HG03025 (cell line): ENCODE measurements around the gene DEK.
"Not testable (repeated sequence)": the region's sequence is repeated elsewhere in the genome, so short reads cannot be mapped to it uniquely, and the experiment has no call there.

Source experiments
- ATAC-seq: cut with Tn5 transposase; IDR thresholded peaks from one replicate; pipeline ENCODE4 v1.9.1; 2021; ENCODE audit warnings: mild to moderate bottlenecking, moderate library complexity; ENCODE audit not compliant: unreplicated experiment, low FRiP score

DEK gene

DNA sequence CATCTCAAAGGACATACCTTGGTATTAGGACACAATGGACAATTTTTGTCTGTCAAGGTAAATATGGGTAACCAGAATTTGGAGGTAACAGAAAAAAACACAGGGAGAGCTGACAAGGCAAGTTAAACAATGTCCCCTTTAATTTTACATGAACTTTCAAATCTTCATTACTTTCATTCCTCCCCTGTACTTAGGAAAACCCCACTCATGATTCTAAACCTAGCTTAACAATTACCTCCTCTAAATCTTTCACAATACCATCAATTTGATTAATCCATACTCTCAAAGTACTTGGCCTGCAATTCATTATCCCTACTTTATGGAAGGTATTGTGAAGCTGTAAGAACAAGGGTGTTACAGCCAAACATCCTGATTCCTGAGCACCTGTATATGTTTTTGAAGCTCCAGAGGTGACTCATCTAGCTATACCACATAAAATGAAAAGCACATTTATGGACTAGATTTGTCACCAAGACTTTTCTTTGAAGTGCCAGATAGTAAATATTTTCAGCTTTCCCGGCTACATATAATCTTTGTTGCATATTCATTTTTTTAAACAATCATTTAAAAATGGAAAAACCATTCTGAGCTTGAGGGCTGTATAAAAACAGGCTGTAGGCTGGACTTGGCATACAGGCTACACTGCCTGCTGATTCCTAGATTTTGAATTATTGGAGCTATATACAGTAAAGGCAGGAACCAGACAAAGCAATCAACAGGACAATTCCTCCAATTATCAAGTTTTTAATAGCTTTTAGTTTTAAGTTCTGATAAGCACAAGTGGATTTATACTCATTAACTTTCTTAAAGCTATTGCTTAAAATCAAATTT lies 22.9 kb downstream of the DEK start:
- no peak for ATAC-seq

DNA sequence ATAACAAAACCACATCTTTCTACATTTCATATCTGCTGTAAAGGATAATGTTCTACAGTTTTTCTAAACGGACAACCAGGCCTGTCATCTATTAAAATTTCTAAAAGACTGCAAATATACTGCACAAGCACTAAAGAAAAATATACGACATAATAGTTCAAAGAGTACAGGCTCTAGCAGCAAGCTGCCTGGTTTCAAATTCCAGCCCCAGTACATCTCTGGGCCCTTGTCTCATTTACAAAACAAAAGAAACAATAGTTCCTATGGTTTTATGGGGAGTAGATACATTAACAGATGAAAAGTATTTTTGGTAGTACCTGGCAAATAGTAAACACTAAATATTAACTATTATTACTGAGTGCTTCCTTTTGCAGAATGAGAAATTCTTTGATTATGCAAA lies 24.1 kb downstream of the DEK start:
- ATAC-seq, result no peak

DNA sequence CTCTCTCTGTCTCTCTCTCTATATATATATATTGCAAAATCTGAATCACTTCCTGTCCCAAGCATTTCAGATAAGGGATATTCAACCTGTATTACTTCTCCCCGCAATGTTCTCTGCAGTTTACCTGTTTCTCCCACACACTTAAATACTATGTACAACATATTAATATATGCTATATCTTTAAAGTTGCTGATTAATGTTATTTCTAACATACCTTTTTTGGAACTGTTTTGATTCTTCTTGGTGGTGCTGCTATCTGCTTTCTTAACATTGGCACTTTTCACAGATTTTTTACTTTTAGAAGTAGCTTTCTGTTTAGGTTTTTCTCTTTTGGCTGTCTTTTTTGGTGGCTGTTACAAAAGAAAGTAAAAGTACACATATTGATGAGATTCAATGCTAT lies 27.2 kb downstream of the DEK start:
- no peak for ATAC-seq

DNA sequence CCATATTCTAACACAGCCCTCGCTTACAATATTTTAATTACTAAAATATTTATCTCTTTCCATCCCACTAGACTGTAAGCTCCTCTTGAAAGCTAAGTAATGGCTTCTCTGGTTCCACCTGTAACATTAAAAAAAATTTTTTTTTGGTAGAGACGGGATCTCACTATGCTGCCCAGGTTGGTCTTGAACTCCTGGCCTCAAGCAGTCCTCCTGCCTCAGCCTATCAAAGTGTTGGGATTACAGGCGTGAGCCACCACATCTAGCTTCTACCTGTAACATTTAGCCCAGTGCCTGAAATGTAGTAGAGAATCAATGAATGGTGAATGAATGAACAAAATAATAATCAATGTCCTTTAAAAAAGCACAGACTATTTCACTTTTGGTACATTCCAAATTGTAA lies 28.8 kb downstream of the DEK start:
- no peak for ATAC-seq

DNA sequence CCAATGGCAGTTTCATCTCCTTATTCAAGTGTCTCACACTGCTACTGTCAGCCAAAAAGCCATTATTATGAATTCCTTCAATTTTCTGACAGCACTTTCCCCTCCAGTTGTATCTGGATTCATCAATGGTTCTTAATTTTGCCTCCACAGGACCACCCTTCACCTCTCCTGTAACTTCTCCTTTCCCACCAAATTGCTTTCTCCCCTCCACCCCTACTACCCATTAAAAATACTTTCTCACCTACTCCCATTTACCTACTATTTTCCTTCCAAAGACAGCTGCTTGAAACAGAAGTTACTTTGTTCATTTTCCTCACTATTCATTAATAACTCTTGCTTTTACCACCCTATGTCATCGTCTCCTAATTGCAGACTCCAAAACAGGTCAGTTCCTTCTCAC lies 29.8 kb downstream of the DEK start:
- ATAC-seq, result no peak

DNA sequence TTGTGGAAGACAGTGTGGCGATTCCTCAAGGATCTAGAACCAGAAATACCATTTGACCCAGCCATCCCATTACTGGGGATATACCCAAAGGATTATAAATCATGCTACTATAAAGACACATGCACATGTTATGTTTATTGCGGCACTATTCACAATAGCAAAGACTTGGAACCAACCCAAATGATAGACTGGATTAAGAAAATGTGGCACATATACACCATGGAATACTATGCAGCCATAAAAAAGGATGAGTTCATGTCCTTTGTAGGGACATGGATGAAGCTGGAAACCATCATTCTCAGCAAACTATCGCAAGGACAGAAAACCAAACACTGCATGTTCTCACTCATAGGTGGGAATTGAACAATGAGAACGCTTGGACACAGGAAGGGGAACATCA lies 30.6 kb downstream of the DEK start:
- not testable (repeated sequence) for ATAC-seq

DNA sequence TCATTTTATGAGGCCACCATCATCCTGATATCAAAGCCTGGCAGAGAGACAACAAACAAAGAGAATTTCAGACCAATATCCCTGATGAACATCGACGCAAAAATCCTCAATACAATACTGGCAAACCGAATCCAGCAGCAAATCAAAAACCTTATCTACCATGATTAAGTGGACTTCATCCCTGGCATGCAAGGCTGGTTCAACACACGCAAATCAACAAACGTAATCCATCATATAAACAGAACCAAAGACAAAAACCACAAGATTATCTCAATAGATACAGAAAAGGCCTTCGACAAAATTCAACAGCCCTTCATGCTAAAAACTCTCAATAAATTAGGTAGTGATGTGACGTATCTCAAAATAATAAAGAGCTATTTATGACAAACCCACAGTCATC lies 32.5 kb downstream of the DEK start:
- ATAC-seq, result not testable (repeated sequence)

DNA sequence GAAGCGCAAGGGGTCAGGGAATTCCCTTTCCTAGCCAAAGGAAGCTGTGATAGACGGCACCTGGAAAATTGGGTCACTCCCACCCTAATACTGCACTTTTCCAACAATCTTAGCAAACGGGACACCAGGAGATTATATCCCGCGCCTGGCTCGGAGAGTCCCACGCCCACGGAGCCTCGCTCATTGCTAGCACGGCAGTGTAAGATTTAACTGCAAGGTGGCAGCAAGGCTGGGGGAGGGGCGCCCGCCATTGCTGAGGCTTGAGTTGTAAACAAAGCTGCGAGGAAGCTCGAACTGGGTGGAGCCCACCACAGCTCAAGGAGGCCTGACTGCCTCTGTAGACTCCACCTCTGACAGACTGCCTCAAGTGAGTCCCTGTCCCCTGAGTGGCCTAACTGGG lies 35.7 kb downstream of the DEK start:
- not testable (repeated sequence) for ATAC-seq

DNA sequence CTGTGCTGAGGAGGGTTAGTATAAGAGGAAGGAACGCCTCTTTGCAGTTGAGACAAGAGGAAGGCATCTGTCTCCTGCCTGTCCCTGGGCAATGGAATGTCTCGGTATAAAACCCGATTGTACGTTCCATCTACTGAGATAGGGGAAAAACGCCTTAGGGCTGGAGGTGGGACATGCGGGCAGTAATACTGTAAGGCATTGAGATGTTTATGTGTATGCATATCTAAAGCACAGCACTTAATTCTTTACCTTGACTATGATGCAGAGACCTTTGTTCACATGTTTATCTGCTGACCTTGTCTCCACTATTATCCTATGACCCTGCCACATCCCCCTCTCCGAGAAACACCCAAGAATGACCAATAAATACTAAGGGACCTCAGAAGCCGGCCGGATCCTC lies 37.2 kb downstream of the DEK start:
- ATAC-seq, result not testable (repeated sequence)

DNA sequence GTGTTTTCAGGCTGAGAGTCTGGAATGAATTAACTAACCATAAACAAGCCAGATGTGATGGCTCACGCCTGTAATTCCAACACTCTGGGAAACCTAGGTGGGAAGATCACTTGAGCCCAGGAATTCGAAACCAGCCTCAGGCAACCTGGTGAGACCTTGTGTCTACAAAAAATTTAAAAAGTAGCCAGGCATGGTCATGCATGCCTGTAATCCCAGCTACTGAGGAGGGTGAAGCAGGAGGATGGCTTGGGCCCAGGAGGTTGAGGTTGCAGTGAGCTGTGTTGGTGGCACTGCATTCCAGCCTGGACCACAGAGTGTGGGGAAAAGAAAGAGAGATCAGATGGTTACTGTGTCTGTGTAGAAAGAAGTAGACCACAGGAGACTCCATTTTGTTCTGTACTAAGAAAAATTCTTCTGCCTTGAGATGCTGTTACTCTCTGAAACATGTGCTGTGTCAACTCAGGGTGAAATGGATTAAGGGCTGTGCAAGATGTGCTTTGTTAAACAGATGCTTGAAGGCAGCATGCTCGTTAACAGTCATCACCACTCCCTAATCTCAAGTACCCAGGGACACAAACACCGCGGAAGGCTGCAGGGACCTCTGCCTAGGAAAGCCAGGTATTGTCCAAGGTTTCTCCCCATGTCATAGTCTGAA lies 37.8 kb downstream of the DEK start:
- not testable (repeated sequence) for ATAC-seq

DNA sequence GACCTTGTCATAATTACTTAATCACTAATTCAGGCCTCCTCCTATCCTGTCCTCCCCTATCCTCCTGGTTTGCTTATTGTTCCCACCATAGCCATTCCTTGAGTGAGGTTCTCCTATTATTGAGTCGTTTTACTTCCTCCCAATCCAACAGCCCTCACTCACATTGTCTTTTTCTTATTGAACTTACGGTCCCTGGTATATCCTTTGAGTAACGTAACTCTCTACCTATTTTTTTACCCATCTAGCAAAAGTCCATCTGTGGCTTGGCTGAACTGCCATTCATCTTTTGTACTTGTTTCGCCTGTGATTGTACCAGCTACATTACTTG lies 43.1 kb downstream of the DEK start:
- ATAC-seq, result no peak

DNA sequence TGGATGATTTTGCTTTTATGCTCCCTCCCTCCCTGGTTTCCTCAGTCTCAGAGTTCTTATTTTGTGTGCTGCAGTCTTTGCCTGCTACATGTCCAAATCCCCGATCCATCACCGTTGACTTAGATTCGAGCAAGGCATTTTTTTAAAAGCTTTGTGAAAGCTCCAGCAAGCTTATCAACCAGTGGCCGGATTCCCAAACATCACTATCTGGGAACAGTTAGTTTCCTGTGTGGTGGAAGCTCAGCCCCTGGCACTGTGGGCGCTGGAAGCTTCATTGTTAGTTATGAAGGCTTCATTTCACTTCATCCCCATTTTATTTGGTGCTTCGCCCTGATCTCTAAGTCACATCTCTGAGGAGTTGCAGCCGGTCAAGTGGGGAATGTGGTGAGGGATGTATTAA lies 44.7 kb downstream of the DEK start:
- no peak for ATAC-seq

DNA sequence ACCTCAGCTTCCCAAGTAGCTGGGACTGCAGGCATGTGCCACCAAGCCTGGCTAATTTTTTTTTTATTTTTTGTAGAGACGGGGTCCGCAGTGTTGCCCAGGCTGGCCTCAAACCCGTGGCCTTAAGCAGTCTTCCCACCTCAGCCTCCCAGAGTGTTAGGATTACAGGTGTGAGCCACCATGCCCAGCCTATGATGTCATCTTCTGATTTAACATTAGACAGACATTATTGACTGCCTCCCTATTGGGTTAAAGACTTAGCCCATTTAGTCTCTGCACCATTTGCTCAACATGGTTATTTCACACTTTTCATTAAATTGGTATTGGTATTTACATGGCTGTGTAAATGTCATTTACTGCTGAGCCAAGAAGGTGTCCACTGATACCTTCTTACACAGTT lies 46.1 kb downstream of the DEK start:
- no peak for ATAC-seq

DNA sequence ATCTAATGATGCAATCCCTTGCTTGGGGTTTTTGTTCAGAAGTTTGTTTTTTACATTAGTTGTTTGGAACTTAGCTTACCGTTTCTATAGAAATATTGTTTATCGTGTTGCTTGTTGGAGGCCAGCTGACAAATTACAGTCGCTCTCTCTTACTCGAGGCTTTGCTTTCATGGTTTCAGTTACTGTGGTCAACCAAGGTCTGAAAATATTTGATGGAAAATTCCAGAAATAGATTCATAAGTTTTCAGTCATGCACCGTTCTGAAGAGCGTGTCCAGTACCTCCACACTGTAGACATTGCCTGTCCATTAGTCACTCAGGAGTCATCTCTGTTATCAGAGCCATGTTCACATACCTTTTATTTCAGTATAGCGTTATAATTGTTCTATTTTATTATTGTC lies 47.9 kb downstream of the DEK start:
- no peak for ATAC-seq

DNA sequence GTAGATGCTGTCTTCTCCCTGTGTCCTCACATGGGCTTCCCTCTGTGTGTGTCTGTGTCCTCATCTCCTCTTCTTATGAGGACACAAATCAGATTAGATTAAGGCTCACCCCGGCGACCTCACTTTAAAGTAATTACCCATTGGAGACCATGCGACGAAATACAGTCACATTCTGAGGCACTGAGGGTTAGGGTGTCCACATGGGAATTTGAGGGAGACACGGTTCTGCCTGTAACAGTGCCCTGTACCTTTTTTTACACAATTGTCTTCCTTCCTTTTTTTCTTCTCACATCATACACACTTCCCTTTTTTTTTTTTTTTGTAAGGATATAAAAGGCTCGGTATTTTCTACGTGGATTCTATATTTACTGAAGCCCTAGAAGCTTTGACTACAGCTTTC lies 48.9 kb downstream of the DEK start:
- no peak for ATAC-seq

DNA sequence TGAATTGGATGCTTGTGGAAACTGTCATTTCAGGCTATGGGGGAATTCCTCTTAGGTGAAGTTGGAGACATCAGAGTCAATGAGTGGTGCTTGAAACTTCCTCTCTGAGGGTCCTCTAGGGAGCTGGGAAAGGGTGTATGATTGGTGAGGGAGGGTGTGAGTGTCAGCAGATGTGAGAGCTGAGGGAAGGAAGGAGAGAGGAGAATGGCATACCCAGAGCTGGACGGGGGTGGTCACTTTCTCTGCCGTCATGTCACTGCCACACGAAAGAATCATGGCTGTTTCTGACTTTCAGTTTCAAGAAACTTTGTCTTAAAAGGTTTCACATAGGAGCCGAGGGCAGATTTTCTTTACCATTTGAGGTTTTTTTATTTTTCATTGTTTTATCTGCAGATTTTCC lies 50.3 kb downstream of the DEK start:
- no peak for ATAC-seq

DNA sequence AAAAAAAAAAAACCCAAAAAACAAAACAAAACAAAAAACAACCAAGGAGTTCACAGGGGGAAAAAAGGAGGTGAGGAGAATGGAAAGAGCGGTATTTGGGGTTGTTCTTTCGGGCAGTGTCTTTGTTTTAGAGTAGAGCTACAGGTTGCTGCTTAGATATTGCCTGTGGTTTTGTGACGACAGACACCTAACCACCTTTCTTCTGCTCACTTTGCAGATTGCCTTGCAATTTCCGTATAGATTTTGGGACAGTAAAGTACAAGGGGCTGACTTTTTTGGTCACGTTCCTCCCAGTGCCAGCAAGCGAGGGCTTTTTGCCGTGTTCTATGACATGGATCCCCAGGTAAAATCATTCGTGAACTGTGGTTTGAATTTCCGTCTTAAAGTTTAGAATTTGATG lies 50.9 kb downstream of the DEK start:
- no peak for ATAC-seq

DNA sequence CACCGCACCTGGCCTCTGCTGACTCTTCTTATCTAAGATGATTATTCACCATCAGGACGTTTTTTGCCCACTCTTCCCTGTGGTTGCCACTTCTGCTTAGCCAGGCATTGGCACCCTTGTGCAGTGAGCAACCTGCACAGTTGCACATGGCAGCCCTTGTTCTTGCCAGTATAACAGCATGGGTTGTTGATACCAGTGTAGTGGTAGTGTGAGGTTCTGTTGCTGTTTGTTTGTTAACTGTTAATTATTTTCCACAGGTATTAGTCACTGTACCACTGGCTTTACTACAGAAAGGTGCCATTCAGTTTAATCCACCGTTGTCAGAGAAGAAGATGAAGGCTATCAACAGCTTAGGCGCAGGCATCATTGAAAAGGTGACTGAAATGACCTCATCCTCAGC lies 52.1 kb downstream of the DEK start:
- no peak for ATAC-seq

DNA sequence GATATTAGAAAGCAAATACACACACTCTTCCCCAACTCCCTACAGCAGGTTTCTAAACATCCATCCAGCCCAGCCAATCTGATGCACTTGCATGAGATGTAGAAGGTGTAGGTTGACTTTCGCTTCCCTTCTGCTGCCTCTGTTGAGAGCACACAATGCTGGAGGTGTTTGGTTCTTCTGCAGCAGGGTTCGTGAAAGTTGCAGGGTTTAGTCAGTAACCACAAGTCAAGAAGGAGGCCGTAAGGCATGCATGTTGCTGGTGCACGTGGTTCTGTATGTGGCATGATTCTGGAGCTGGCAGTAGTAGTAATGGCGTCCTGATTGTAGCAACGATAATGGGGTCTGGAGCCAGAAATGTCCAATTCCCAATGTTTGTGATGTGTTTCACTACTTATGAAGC lies 53.0 kb downstream of the DEK start:
- ATAC-seq, result peak; percentile 96

DNA sequence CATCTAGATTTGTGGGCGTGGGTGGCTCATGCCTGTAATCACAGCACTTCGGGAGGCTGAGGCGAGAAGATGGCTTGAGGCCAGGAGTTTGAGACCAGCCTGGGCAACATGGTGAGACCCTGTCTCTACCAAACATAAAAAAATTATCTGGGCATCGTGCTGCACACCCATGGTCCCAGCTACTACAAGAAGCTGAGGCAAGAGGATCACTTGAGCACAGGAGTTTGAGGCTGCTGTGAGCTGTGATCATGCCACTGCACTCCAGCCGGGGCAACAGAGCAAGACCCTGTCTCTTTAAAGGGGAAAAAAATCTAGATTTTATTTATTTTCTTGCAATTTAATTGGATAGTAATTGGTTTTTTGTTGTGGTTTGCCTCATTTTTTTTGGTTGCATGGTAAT lies 53.6 kb downstream of the DEK start:
- no peak for ATAC-seq

DNA sequence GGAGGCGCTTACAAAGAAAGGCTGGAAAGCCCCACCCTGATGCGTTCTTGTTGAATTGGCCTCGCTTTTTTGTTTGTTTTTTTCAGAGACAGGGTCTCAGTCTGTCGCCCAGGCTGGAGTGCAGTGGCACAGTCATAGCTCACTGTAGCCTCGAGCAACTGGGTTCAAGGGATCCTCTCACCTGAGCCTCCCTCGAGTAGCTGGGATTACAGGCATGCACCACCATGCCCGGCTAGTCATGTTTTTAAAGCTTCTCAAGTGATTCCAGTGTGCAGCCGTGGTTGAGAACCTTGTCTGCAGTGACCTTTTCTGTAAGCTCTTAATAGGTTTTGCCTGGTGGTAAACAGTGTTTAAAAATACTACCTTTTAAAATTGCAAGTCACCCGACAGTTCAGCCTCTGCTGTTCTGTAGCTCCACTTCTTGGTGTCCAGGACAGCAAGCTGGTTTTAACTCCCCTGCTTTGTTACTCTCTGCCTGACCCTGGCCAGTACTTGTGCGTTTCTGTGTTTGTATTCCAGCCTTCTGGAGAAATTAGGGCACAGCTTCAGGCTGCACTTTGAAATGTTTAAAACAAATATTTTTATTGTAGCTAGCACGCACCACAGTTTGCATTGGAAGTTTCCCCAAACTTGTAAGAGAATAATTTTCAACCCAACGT lies 54.7 kb downstream of the DEK start:
- ATAC-seq, result no peak

DNA sequence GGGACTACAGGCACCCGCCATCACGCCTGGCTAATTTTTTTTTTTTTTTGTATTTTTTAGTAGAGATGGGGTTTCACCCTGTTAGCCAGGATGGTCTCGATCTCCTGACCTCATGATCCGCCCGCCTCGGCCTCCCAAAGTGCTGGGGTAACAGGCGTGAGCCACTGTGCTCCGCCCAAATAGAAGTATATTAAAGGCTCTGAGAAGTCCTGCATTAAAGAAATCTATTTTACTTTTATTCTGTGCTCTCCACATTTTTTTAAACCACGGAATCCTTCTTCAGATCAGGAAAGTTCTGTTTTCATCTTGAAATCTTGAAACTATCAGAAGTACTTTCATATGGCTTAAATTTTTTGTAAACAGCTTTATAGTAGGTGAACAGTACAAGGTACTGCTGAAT lies 55.6 kb downstream of the DEK start:
- not testable (repeated sequence) for ATAC-seq
